HUES48 (cell line): ENCODE results near the gene C1orf105.

ENCODE experiments used
- H3K27ac ChIP-seq: one replicate; pipeline ENCODE4 v1.7.0; 2013; ENCODE audit warnings: low read depth, low read length, inconsistent platforms
- H3K27me3 ChIP-seq: 2 replicates; pipeline ENCODE4 v1.6.1; 2013; ENCODE audit warnings: mild to moderate bottlenecking, low read length; ENCODE audit not compliant: control insufficient read depth, insufficient read depth
- H3K36me3 ChIP-seq: 2 replicates; pipeline ENCODE4 v1.6.1; 2013; ENCODE audit warnings: low read length; ENCODE audit not compliant: control insufficient read depth, insufficient read depth
- H3K4me1 ChIP-seq: 2 replicates; pipeline ENCODE4 v1.6.1; 2013; ENCODE audit warnings: mild to moderate bottlenecking, low read length; ENCODE audit not compliant: control insufficient read depth, insufficient read depth
- H3K4me3 ChIP-seq: 2 replicates; pipeline ENCODE4 v1.5.1; 2013; ENCODE audit warnings: mild to moderate bottlenecking, low read depth, low read length
- H3K9ac ChIP-seq: 2 replicates; pipeline ENCODE4 v1.6.1; 2013; ENCODE audit warnings: mild to moderate bottlenecking, low read depth, low read length, moderate library complexity
- H3K9me3 ChIP-seq: 2 replicates; pipeline ENCODE4 v1.6.1; 2013; ENCODE audit warnings: low read length; ENCODE audit not compliant: control insufficient read depth, insufficient read depth

C1orf105 gene

GRCh38 chr1:172447641-172448040 is 27.2 kb downstream of the C1orf105 start:
- H3K36me3 ChIP-seq = no peaks in the 10 kb centered on the region
- no peak overlapping the region for H3K27ac ChIP-seq
- no peak overlapping the region for H3K4me3 ChIP-seq
- no peak overlapping the region for H3K9ac ChIP-seq
- H3K27me3 ChIP-seq = no peaks in the 10 kb centered on the region
- no peaks in the 10 kb centered on the region for H3K4me1 ChIP-seq
- no peaks in the 10 kb centered on the region for H3K9me3 ChIP-seq

DNA sequence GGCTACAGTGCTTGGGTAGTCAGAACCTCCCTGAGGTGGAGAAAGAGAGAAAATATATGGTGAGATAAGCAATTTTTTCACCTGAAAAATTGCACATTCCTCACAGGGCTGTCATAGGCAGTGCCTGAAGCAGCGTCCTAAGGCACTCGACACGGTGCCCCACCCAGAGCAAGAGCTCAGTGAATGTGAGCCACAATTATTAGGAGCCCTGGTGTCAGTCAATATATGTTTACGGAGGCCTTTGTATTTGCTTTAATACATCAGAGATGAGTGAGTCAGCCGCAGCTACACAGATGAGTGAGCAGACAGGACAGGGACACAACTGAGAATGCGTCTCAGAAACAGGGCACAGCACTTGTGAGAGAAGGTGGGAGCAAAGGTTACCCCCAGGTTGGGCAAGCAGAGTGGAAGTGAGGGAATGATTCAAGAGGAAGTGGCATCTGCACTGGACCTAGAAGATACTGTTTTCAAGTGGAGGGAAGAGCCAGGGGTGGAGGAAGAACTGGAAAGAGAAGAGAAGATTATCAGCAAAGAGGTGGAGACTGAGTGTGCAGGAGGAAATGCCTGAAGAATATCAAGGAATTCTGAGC is 28.6 kb downstream of the C1orf105 start:
- Histone ChIP-seq H3K4me1 (no peaks in the 10 kb centered on the region), H3K36me3 (no peaks in the 10 kb centered on the region), H3K9me3 (no peaks in the 10 kb centered on the region), H3K27me3 (no peaks in the 10 kb centered on the region), H3K9ac (no peak overlapping the region), H3K27ac (no peak overlapping the region), H3K4me3 (no peak overlapping the region)

- Histone ChIP-seq H3K9ac (no peak overlapping the region), H3K36me3 (no peaks in the 10 kb centered on the region), H3K4me3 (no peak overlapping the region), H3K27ac (no peak overlapping the region), H3K9me3 (no peaks in the 10 kb centered on the region), H3K4me1 (no peaks in the 10 kb centered on the region), H3K27me3 (no peaks in the 10 kb centered on the region)
Measured at GRCh38 chr1:172449585-172450523, 29.4 kb downstream of the C1orf105 start.

GRCh38 chr1:172450524-172450885 is 30.0 kb downstream of the C1orf105 start:
- Histone ChIP-seq H3K9me3 (no peaks in the 10 kb centered on the region), H3K27ac (no peak overlapping the region), H3K9ac (no peak overlapping the region), H3K27me3 (no peaks in the 10 kb centered on the region), H3K4me3 (no peak overlapping the region), H3K4me1 (no peaks in the 10 kb centered on the region), H3K36me3 (no peaks in the 10 kb centered on the region)

DNA sequence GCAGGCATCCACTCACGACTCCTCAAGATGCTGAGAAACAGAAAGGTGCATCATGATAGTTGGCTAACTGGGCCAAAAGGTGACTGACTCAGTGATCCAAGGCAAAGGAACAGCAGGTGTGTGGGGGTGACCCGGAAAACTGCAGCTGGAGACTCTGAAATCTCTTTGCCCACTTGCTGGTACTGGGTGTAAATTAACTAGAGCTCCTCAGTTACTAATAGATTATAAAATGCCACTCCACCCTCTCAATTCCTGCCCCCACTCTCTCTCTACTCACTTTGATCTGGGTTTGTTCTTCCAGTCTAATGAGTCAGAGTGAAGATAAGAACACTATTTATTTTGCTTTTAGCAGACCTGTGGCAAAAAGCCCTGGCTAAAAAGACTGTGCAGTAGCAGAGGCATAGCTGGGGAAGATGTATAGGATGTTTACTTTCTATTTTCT is 30.5 kb downstream of the C1orf105 start:
- Histone ChIP-seq H3K36me3 (no peaks in the 10 kb centered on the region), H3K9me3 (no peaks in the 10 kb centered on the region), H3K27ac (no peak overlapping the region), H3K27me3 (no peaks in the 10 kb centered on the region), H3K4me1 (no peaks in the 10 kb centered on the region), H3K9ac (no peak overlapping the region), H3K4me3 (no peak overlapping the region)

GRCh38 chr1:172452536-172453152 is 32.2 kb downstream of the C1orf105 start:
- Histone ChIP-seq H3K36me3 (no peaks in the 10 kb centered on the region), H3K9ac (no peak overlapping the region), H3K9me3 (no peaks in the 10 kb centered on the region), H3K4me1 (no peaks in the 10 kb centered on the region), H3K4me3 (no peak overlapping the region), H3K27me3 (no peaks in the 10 kb centered on the region), H3K27ac (no peak overlapping the region)

- no peaks in the 10 kb centered on the region for H3K36me3 ChIP-seq
- no peak overlapping the region for H3K4me3 ChIP-seq
- no peak overlapping the region for H3K27ac ChIP-seq
- no peaks in the 10 kb centered on the region for H3K9me3 ChIP-seq
- H3K9ac ChIP-seq = no peak overlapping the region
- no peaks in the 10 kb centered on the region for H3K27me3 ChIP-seq
- no peaks in the 10 kb centered on the region for H3K4me1 ChIP-seq
Measured at GRCh38 chr1:172453153-172453545, 32.7 kb downstream of the C1orf105 start.

DNA sequence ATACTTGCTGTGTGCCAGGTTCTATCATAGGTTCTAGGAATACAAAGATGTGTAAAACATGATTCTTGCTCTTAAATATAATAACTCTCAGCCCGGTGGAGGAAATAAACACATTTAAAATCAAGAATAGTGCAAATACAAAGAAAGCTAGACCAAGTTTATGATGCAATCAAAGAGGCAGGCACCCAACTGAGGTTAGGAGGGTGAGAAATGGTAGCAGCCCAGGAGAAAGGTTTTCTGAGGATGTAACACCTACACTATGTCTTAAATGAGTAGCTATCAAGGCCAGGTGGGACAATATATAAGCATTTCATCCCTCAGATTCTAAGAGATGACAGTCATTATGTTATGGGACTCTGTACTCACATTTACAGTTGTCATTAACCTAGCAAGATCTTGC is 33.1 kb downstream of the C1orf105 start:
- Histone ChIP-seq H3K9ac (no peak overlapping the region), H3K27ac (no peak overlapping the region), H3K9me3 (no peaks in the 10 kb centered on the region), H3K36me3 (no peaks in the 10 kb centered on the region), H3K27me3 (no peaks in the 10 kb centered on the region), H3K4me1 (no peaks in the 10 kb centered on the region), H3K4me3 (no peak overlapping the region)

- no peak overlapping the region for H3K4me3 ChIP-seq
- no peaks in the 10 kb centered on the region for H3K27me3 ChIP-seq
- H3K9ac ChIP-seq = no peak overlapping the region
- no peaks in the 10 kb centered on the region; the same call in 1 of the 2 replicates for H3K4me1 ChIP-seq
- H3K27ac ChIP-seq = no peak overlapping the region
- H3K9me3 ChIP-seq = no peaks in the 10 kb centered on the region
- H3K36me3 ChIP-seq = no peaks in the 10 kb centered on the region
Measured at GRCh38 chr1:172455451-172455850, 35.0 kb downstream of the C1orf105 start.

DNA sequence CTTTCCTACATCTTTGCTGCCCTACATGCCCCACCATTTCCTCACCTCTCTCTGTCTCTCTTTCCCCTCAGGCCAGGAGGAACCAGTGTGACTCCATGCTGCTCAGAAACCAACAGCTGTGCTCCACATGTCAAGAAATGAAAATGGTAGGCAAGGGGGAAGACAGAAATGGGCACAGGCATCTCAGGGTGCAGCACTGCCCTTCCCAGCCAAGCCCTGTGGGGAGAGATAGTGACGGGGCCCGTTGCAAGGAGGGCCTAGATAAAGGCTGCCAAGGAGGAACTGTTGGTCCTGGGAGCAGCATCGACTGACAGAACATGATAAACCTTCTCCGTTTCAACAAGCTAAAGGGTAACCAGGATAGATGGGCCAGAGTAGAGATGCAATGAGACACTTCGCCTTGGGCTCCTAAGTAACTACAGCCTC is 35.9 kb downstream of the C1orf105 start:
- Histone ChIP-seq H3K36me3 (no peaks in the 10 kb centered on the region), H3K27ac (no peak overlapping the region), H3K4me3 (no peak overlapping the region), H3K9me3 (no peaks in the 10 kb centered on the region), H3K27me3 (no peaks in the 10 kb centered on the region), H3K4me1 (peaks cover 9% of the 10 kb centered on the region), H3K9ac (no peak overlapping the region)
